ENCODE results near the gene ZNF776.
"Not testable (repeated sequence)": the region's sequence is repeated elsewhere in the genome, so short reads cannot be mapped to it uniquely, and the experiment has no call there.

Gene ZNF776

GRCh38 chr19:57779220-57779845 lies 32.7 kb downstream of the ZNF776 start:
- peaks cover 11% of the 10 kb centered on the region for H3K9me3 ChIP-seq

GRCh38 chr19:57786286-57786685 lies 39.7 kb downstream of the ZNF776 start:
- Histone ChIP-seq H3K4me1 (ENCODE audit: control insufficient read depth in 1 of 2, insufficient read depth in 1 of 2, low read depth in 1 of 2, low read length in 1 of 2) (no peaks in the 10 kb centered on the region), H3K4me3 (ENCODE audit: low read depth in 1 of 2, low read length in 1 of 2) (no peak overlapping the region), H3K27ac (no peak overlapping the region), H3K27me3 (no peaks in the 10 kb centered on the region), H3K36me3 (peaks cover 16% of the 10 kb centered on the region), H3K9me3 (no peaks in the 10 kb centered on the region)
- no peak for TF ChIP-seq CTCF (IDR thresholded peaks at IDR 0.05)

More at GRCh38 chr19:57779220-57779845, 32.7 kb downstream of the ZNF776 start:
- TF ChIP-seq CTCF (IDR thresholded peaks at IDR 0.05): no peak
- peaks cover 0 to 4% of the 10 kb centered on the region in 2 experiments for H3K4me1 ChIP-seq (ENCODE audit: control insufficient read depth in 1 of 2, insufficient read depth in 1 of 2, low read depth in 1 of 2, low read length in 1 of 2)
- peaks cover 55% of the 10 kb centered on the region for H3K36me3 ChIP-seq
- peak overlapping the region in 1 of 2 experiments; percentile 5 for H3K4me3 ChIP-seq (ENCODE audit: low read depth in 1 of 2, low read length in 1 of 2)
- no peaks in the 10 kb centered on the region for H3K27me3 ChIP-seq
- H3K27ac ChIP-seq: no peak overlapping the region

- Histone ChIP-seq H3K4me1 (ENCODE audit: control insufficient read depth in 1 of 2, insufficient read depth in 1 of 2, low read depth in 1 of 2, low read length in 1 of 2) (no peaks in the 10 kb centered on the region), H3K27me3 (no peaks in the 10 kb centered on the region), H3K36me3 (peaks cover 21% of the 10 kb centered on the region), H3K9me3 (no peaks in the 10 kb centered on the region), H3K4me3 (ENCODE audit: low read depth in 1 of 2, low read length in 1 of 2) (no peak overlapping the region), H3K27ac (no peak overlapping the region)
- no peak for TF ChIP-seq CTCF (IDR thresholded peaks at IDR 0.05)
These were observed 40.3 kb downstream of the ZNF776 start for GRCh38 chr19:57786906-57787305.

DNA sequence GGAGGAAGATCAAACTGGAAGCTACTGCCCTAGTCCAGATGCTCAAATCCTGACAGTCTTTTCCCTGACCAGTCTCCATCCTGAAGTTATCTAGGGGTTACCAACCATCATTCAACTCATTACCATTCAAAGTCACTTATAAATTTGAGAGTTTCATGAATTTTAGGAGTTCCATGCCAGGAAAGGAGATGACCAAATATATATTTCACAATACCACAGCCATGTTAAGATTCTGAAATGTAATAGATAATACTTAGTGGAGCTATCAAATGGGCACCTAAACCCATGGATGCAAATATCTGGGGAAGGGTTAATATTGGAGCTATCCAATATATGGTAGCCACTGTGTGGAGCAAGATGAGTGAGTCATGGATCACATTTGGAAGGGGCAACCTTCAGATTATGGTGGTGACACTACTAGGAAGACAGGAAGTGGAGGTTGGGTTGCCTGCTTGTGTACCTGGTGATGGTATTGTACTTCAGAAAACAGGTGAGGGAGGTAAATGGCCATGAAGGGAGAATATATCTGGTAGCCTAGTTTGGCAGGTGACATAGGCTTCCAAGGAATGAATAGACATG lies 41.6 kb downstream of the ZNF776 start:
- Histone ChIP-seq H3K27me3 (no peaks in the 10 kb centered on the region), H3K4me1 (ENCODE audit: control insufficient read depth in 1 of 2, insufficient read depth in 1 of 2, low read depth in 1 of 2, low read length in 1 of 2) (no peaks in the 10 kb centered on the region), H3K4me3 (ENCODE audit: low read depth in 1 of 2, low read length in 1 of 2) (no peak overlapping the region), H3K36me3 (peaks cover 30% of the 10 kb centered on the region), H3K27ac (peak overlapping the region; percentile 50), H3K9me3 (no peaks in the 10 kb centered on the region)
- TF ChIP-seq CTCF (IDR thresholded peaks at IDR 0.05): no peak

DNA sequence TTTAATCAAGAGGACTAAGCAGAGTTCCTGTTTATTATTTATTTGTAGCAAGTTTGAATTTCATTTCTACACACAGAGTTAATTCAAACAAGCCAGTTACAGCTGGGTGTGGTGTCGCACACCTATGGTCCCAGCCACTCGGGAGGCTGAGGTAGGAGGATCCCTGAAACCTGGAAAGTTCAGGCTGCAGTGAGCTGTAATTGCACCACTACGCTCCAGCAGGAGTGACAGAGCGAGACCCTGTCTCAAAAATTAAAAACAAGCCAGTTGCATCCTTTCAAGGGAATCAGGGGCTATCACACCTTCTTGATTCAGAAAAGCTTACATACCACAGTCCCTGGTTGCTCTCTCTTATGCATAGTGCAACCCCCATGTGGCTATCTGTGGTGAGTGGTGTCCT lies 42.7 kb downstream of the ZNF776 start:
- Histone ChIP-seq H3K36me3 (peaks cover 30% of the 10 kb centered on the region), H3K4me1 (ENCODE audit: control insufficient read depth in 1 of 2, insufficient read depth in 1 of 2, low read depth in 1 of 2, low read length in 1 of 2) (no peaks in the 10 kb centered on the region), H3K27ac (no peak overlapping the region), H3K9me3 (no peaks in the 10 kb centered on the region), H3K4me3 (ENCODE audit: low read depth in 1 of 2, low read length in 1 of 2) (no peak overlapping the region), H3K27me3 (no peaks in the 10 kb centered on the region)
- no peak for TF ChIP-seq CTCF (IDR thresholded peaks at IDR 0.05)

GRCh38 chr19:57796580-57796979 lies 50.0 kb downstream of the ZNF776 start:
- Histone ChIP-seq H3K27ac (peak overlapping the region; percentile 97), H3K4me1 (ENCODE audit: control insufficient read depth in 1 of 2, insufficient read depth in 1 of 2, low read depth in 1 of 2, low read length in 1 of 2) (peaks cover 46 to 50% of the 10 kb centered on the region in 2 experiments), H3K36me3 (peaks cover 26% of the 10 kb centered on the region)
- not testable (repeated sequence) for H3K27me3 ChIP-seq; H3K4me3 ChIP-seq (ENCODE audit: low read depth in 1 of 2, low read length in 1 of 2); H3K9me3 ChIP-seq
